NCI-H460 (cell line): ENCODE results near the gene ACAN. TPM values are rescaled to one million over a fixed set of nuclear protein-coding genes. Genes with fewer than 3 reads are reported as not detected.
"Not testable (repeated sequence)": the region's sequence is repeated elsewhere in the genome, so short reads cannot be mapped to it uniquely, and the experiment has no call there.

Experiments
- DNase-seq: peaks from one replicate; pipeline ENCODE4 v3.0.0-alpha.2; 2016; ENCODE audit warnings: low read depth; ENCODE audit errors: extremely low read depth
- total RNA-seq: library from RNA; depleted of rRNA; stranded (reverse); fragments of >200 nt; shearing (Covaris generic); gene quantifications from 2 replicates; pipeline ENCODE4 v1.2.3, GENCODE V29; 2014; rRNA removed

Gene ACAN
- total RNA-seq, 1 experiment from 2014 or later, result not detected

GRCh38 chr15:88917760-88918159 is 114.5 kb downstream of the ACAN start:
- no peak for DNase-seq

- peak; percentile 52 for DNase-seq
Observed at GRCh38 chr15:88918738-88919137, 115.5 kb downstream of the ACAN start.

DNA sequence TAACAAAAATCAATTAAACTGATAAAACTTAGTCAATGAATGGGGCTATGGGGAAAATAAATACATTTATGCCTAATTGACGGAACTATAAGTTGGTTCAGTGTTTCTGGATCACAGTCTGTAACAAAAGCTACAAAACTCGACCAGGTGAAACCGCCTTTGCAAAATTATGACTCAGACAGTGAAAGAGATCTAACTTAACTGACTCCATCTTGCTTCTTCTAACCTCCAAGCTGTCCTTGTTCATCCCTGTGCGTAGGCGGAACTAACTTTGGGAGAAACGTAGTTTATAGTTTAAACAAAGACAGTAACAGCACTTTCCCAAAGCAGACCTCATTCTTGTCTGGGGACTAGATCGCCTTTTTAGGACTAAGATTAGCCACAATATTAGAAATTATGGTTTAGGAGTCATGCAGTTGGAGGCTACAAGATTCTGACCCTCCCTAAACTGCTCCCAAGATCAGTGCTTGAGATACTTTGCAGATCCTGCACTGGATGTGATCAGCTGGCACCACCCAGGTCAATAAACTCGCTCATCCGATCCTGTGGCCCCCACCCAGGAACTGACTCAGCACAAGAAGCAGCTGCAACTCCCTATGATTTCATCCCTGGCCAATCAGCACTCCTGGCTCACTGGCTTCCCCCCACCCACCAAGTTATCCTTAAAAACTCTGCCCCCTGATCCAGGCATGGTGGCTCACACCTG is 117.1 kb downstream of the ACAN start:
- DNase-seq, result no peak

- not testable (repeated sequence) for DNase-seq
Observed at GRCh38 chr15:88920892-88921435, 117.7 kb downstream of the ACAN start.

Other genes with a start within 250 kb of the ACAN start
- gene AEN, start 182.1 kb upstream of the ACAN start, total RNA-seq, result 76.7 and 80.5 TPM in 2 replicates
- gene ISG20, start 164.4 kb upstream of the ACAN start, total RNA-seq, result 253 and 263 TPM in 2 replicates
- gene HAPLN3, start 92.1 kb downstream of the ACAN start, total RNA-seq, result 5.4 and 7.1 TPM in 2 replicates
- gene MFGE8, start 109.9 kb downstream of the ACAN start, total RNA-seq, result 60.7 and 67.1 TPM in 2 replicates